Mesendoderm (in vitro differentiated cells): Measurements from ENCODE around the gene ITGB3.
"Not testable (repeated sequence)": the region's sequence is repeated elsewhere in the genome, so short reads cannot be mapped to it uniquely, and the experiment has no call there.

Experiments used
- DNase-seq: peaks from one replicate; pipeline ENCODE4 v3.0.0; 2013
- H2AK5ac ChIP-seq: 2 replicates; pipeline ENCODE4 v1.6.1; 2013; ENCODE audit warnings: low read length, inconsistent platforms
- H2BK120ac ChIP-seq: 2 replicates; pipeline ENCODE4 v1.6.1; 2013; ENCODE audit warnings: low read depth, mild to moderate bottlenecking, low read length, moderate library complexity, mixed read lengths
- H2BK15ac ChIP-seq: replicated peaks from 2 replicates; pipeline ENCODE4 v1.6.1; 2013; ENCODE audit warnings: low read depth, mild to moderate bottlenecking, moderate library complexity
- H2BK5ac ChIP-seq: 2 replicates; pipeline ENCODE4 v1.6.1; 2013; ENCODE audit warnings: low read length, inconsistent platforms
- H3K18ac ChIP-seq: 2 replicates; pipeline ENCODE4 v1.6.1; 2013; ENCODE audit warnings: mild to moderate bottlenecking, low read length, mixed read lengths
- H3K23ac ChIP-seq: one replicate; pipeline ENCODE4 v1.6.1; 2013; ENCODE audit warnings: low read length
- H3K27ac ChIP-seq: 2 replicates; pipeline ENCODE4 v1.5.1; 2013; ENCODE audit warnings: low read depth, mild to moderate bottlenecking, inconsistent platforms, low read length, moderate library complexity
- H3K27me3 ChIP-seq: 2 replicates; pipeline ENCODE4 v1.6.1; 2013; ENCODE audit warnings: low read length, control low read depth, mild to moderate bottlenecking, inconsistent platforms; ENCODE audit not compliant: insufficient read depth, poor library complexity
- H3K36me3 ChIP-seq: 2 replicates; pipeline ENCODE4 v1.6.1; 2013; ENCODE audit warnings: low read length, inconsistent platforms; ENCODE audit not compliant: control insufficient read depth, insufficient read depth
- H3K4ac ChIP-seq: one replicate; pipeline ENCODE4 v1.6.1; 2013; ENCODE audit warnings: low read depth, mild to moderate bottlenecking, low read length, moderate library complexity
- H3K4me1 ChIP-seq: 2 replicates; pipeline ENCODE4 v1.6.1; 2013; ENCODE audit warnings: low read depth, low read length, inconsistent platforms; ENCODE audit not compliant: control insufficient read depth
- H3K4me2 ChIP-seq: 2 replicates; pipeline ENCODE4 v1.6.1; 2013; ENCODE audit warnings: low read length
- H3K4me3 ChIP-seq: 2 replicates; pipeline ENCODE4 v1.5.1; 2013; ENCODE audit warnings: mild to moderate bottlenecking, low read length
- H3K56ac ChIP-seq: one replicate; pipeline ENCODE4 v1.6.1; 2013; ENCODE audit warnings: low read length
- H3K79me1 ChIP-seq: 2 replicates; pipeline ENCODE4 v1.6.1; 2013; ENCODE audit warnings: low read length, inconsistent platforms
- H3K79me2 ChIP-seq: 2 replicates; pipeline ENCODE4 v1.6.1; 2013; ENCODE audit warnings: mild to moderate bottlenecking, low read length; ENCODE audit not compliant: control insufficient read depth, insufficient read depth
- H3K9ac ChIP-seq: 2 replicates; pipeline ENCODE4 v1.6.1; 2013; ENCODE audit warnings: low read length, inconsistent platforms
- H4K5ac ChIP-seq: one replicate; pipeline ENCODE4 v1.6.1; 2013; ENCODE audit warnings: low read length
- H4K8ac ChIP-seq: one replicate; pipeline ENCODE4 v1.6.1; 2013; ENCODE audit warnings: low read depth, mild to moderate bottlenecking, control low read depth, low read length, moderate library complexity
- WGBS: extraction: QIAGEN DNeasy Blood & Tissue Kit; methylation state at CpG from one replicate; pipeline ENCODE4 v1.1.7; 2013; ENCODE audit warnings: low lambda C conversion rate, missing lambda C conversion rate; ENCODE audit not compliant: insufficient coverage; ENCODE audit errors: extremely low coverage; 5-methylcytosine and 5-hydroxymethylcytosine counted together

ITGB3 gene

GRCh38 chr17:47269561-47270280 lies 16.1 kb downstream of the ITGB3 start:
- H2AK5ac ChIP-seq, H3K27me3 ChIP-seq, H3K4me1 ChIP-seq, H3K56ac ChIP-seq, H3K4me2 ChIP-seq, DNase-seq, H3K9ac ChIP-seq, H3K4ac ChIP-seq, H3K79me2 ChIP-seq, H3K23ac ChIP-seq, H2BK5ac ChIP-seq, H4K5ac ChIP-seq, H4K8ac ChIP-seq, H3K27ac ChIP-seq, H3K4me3 ChIP-seq, H2BK120ac ChIP-seq, H3K18ac ChIP-seq, H2BK15ac ChIP-seq, H3K36me3 ChIP-seq, H3K79me1 ChIP-seq: not testable (repeated sequence)

GRCh38 chr17:47270946-47271705 lies 17.5 kb downstream of the ITGB3 start:
- peaks cover 7% of the 10 kb centered on the region for H3K4me1 ChIP-seq
- no peak overlapping the region for H2AK5ac ChIP-seq
- DNase-seq, result no peak
- no peak overlapping the region for H3K4me2 ChIP-seq
- WGBS, result no CpG with 5 or more reads among the region's 2 CpGs
- no peak overlapping the region for H4K8ac ChIP-seq
- H3K18ac ChIP-seq, result no peak overlapping the region
- H2BK120ac ChIP-seq, result no peak overlapping the region
- no peak overlapping the region for H3K4ac ChIP-seq
- no peak overlapping the region for H3K23ac ChIP-seq
- H3K27me3 ChIP-seq, result no peaks in the 10 kb centered on the region
- no peak overlapping the region for H3K56ac ChIP-seq
- H3K36me3 ChIP-seq, result no peaks in the 10 kb centered on the region
- no peak overlapping the region for H3K27ac ChIP-seq
- no peak overlapping the region for H2BK5ac ChIP-seq
- no peaks in the 10 kb centered on the region for H3K79me2 ChIP-seq
- H3K4me3 ChIP-seq, result no peak overlapping the region
- no peak overlapping the region for H3K9ac ChIP-seq
- no peak overlapping the region for H2BK15ac ChIP-seq
- no peak overlapping the region for H4K5ac ChIP-seq
- H3K79me1 ChIP-seq, result no peaks in the 10 kb centered on the region

GRCh38 chr17:47272491-47272890 lies 18.9 kb downstream of the ITGB3 start:
- Histone ChIP-seq H3K27ac (no peak overlapping the region), H3K56ac (no peak overlapping the region), H3K18ac (no peak overlapping the region), H3K4ac (no peak overlapping the region), H3K4me3 (no peak overlapping the region), H2AK5ac (no peak overlapping the region), H4K5ac (no peak overlapping the region), H3K9ac (no peak overlapping the region), H3K79me1 (no peaks in the 10 kb centered on the region), H3K4me1 (peaks cover 12% of the 10 kb centered on the region), H3K27me3 (no peaks in the 10 kb centered on the region), H3K79me2 (no peaks in the 10 kb centered on the region), H2BK120ac (no peak overlapping the region), H3K4me2 (no peak overlapping the region), H3K36me3 (no peaks in the 10 kb centered on the region), H3K23ac (no peak overlapping the region), H2BK5ac (no peak overlapping the region), H2BK15ac (no peak overlapping the region), H4K8ac (no peak overlapping the region)
- DNase-seq, result no peak
- no CpG with 5 or more reads among the region's 1 CpG for WGBS

GRCh38 chr17:47273245-47273644 lies 19.6 kb downstream of the ITGB3 start:
- H3K79me1 ChIP-seq, result no peaks in the 10 kb centered on the region
- no peak overlapping the region for H4K8ac ChIP-seq
- no peak overlapping the region for H3K56ac ChIP-seq
- no peak overlapping the region for H2BK5ac ChIP-seq
- no peak overlapping the region for H2BK15ac ChIP-seq
- no peak overlapping the region for H2BK120ac ChIP-seq
- no peak overlapping the region for H3K27ac ChIP-seq
- H3K36me3 ChIP-seq, result no peaks in the 10 kb centered on the region
- no peaks in the 10 kb centered on the region for H3K79me2 ChIP-seq
- H4K5ac ChIP-seq, result no peak overlapping the region
- DNase-seq, result no peak
- H3K4ac ChIP-seq, result no peak overlapping the region
- H3K4me2 ChIP-seq, result no peak overlapping the region
- no peak overlapping the region for H2AK5ac ChIP-seq
- no peak overlapping the region for H3K23ac ChIP-seq
- no CpG with 5 or more reads among the region's 2 CpGs for WGBS
- no peak overlapping the region for H3K18ac ChIP-seq
- H3K4me3 ChIP-seq, result no peak overlapping the region
- H3K4me1 ChIP-seq, result peaks cover 12% of the 10 kb centered on the region
- H3K27me3 ChIP-seq, result no peaks in the 10 kb centered on the region
- H3K9ac ChIP-seq, result no peak overlapping the region

GRCh38 chr17:47274319-47275069 lies 20.9 kb downstream of the ITGB3 start:
- Histone ChIP-seq H2BK15ac (no peak overlapping the region), H3K4ac (no peak overlapping the region), H3K4me1 (peaks cover 12% of the 10 kb centered on the region), H3K27me3 (no peaks in the 10 kb centered on the region), H4K5ac (no peak overlapping the region), H3K27ac (peak overlapping the region; percentile 74), H4K8ac (no peak overlapping the region), H3K79me2 (no peaks in the 10 kb centered on the region), H3K4me2 (no peak overlapping the region), H3K56ac (no peak overlapping the region), H2BK5ac (no peak overlapping the region), H3K36me3 (no peaks in the 10 kb centered on the region), H2AK5ac (no peak overlapping the region), H3K18ac (peak overlapping the region; percentile 52), H3K4me3 (no peak overlapping the region), H3K23ac (no peak overlapping the region), H3K79me1 (no peaks in the 10 kb centered on the region), H3K9ac (no peak overlapping the region), H2BK120ac (no peak overlapping the region)
- peak; percentile 60 for DNase-seq
- no CpG with 5 or more reads among the region's 5 CpGs for WGBS
